Stimulated activated CD4-positive, alpha-beta T cell treated with anti-CD3 and anti-CD28 coated beads, Interleukin-12 subunit alpha, Interleukin-12 subunit beta, amount 100 ng/mL, for 4 hours (primary cell): Measurements from ENCODE around the gene UBQLN2.
"Not testable (repeated sequence)": the region's sequence is repeated elsewhere in the genome, so short reads cannot be mapped to it uniquely, and the experiment has no call there.

Experiments
- DNase-seq: peaks from one replicate; pipeline ENCODE4 v3.0.0-alpha.2; 2020

The UBQLN2 gene

GRCh38 chrX:56563231-56564161 is at the start of gene UBQLN2:
Gene UBQLN2 (plus strand): TSS chrX:56563627. CDS start chrX:56563874, 247 bp downstream.
- peak; percentile 74 for DNase-seq

GRCh38 chrX:56519642-56520041 is 43.8 kb upstream of the UBQLN2 start:
- DNase-seq = no peak

GRCh38 chrX:56529482-56530007 is 33.9 kb upstream of the UBQLN2 start:
- not testable (repeated sequence) for DNase-seq

- DNase-seq = no peak
Measured at GRCh38 chrX:56530011-56530410, 33.4 kb upstream of the UBQLN2 start.

- DNase-seq = no peak
Measured at GRCh38 chrX:56550667-56551066, 12.8 kb upstream of the UBQLN2 start.

GRCh38 chrX:56554870-56555269 is 8.6 kb upstream of the UBQLN2 start:
- no peak for DNase-seq

- DNase-seq = no peak
Measured at GRCh38 chrX:56557376-56557929, 6.0 kb upstream of the UBQLN2 start.

- DNase-seq = peak; percentile 11
Measured at GRCh38 chrX:56564164-56564885, 898 bp downstream of the UBQLN2 start.

- DNase-seq = peak; percentile 0
Measured at GRCh38 chrX:56564921-56565840, 1.8 kb downstream of the UBQLN2 start.

GRCh38 chrX:56569378-56570057 is 6.1 kb downstream of the UBQLN2 start:
- no peak for DNase-seq

- no peak for DNase-seq
Measured at GRCh38 chrX:56572975-56573374, 9.5 kb downstream of the UBQLN2 start.

- no peak for DNase-seq
Measured at GRCh38 chrX:56574861-56575260, 11.4 kb downstream of the UBQLN2 start.

- no peak for DNase-seq
Measured at GRCh38 chrX:56576721-56577120, 13.3 kb downstream of the UBQLN2 start.

GRCh38 chrX:56588397-56589188 is 25.2 kb downstream of the UBQLN2 start:
- no peak for DNase-seq

GRCh38 chrX:56591830-56592229 is 28.4 kb downstream of the UBQLN2 start:
- DNase-seq = not testable (repeated sequence)

- no peak for DNase-seq
Measured at GRCh38 chrX:56600141-56600540, 36.7 kb downstream of the UBQLN2 start.

GRCh38 chrX:56600987-56601386 is 37.6 kb downstream of the UBQLN2 start:
- DNase-seq = no peak

GRCh38 chrX:56615282-56615681 is 51.9 kb downstream of the UBQLN2 start:
- no peak for DNase-seq
